SK-N-SH (cell line): Measurements from ENCODE around the gene LAGE3. TPM values are rescaled to one million over a fixed set of nuclear protein-coding genes. Genes with fewer than 3 reads are reported as not detected.

Experiments used
- CTCF ChIA-PET: fragments of 300-600, 350-600 bp; formaldehyde crosslinking; extraction: SDS; loops from one replicate; lab custom pipeline; 2021; lab: Yijun Ruan, JAX
- POLR2A ChIA-PET: fragments of 350-600 bp; sonication (Branson Sonifier 250); formaldehyde crosslinking; extraction: SDS; loops from one replicate; lab custom pipeline; 2020; ENCODE audit warnings: antibody characterized with exemption, inconsistent platforms; lab: Yijun Ruan, JAX
- DNase-seq: peaks from one replicate; pipeline ENCODE4 v3.0.0; 2012
- H2AFZ ChIP-seq: fragments of 200-600 bp; sonication (generic); 2 replicates; pipeline ENCODE4 v1.8.1; 2016; ENCODE audit warnings: antibody characterized with exemption, mild to moderate bottlenecking, low read depth
- H3F3A ChIP-seq: fragments of 200-600 bp; sonication (generic); replicated peaks from 2 replicates; pipeline ENCODE3; 2016; ENCODE audit warnings: antibody characterized with exemption, mild to moderate bottlenecking; ENCODE audit not compliant: insufficient read depth
- H3K27ac ChIP-seq, 2 experiments: fragments of 200-500 bp in 1 of 2; fragments of 200-600 bp in 1 of 2; sonication (Bioruptor generic) in 1 of 2; sonication (generic), shearing (Covaris generic) in 1 of 2; 2 replicates each; pipeline versions ENCODE4 v1.5.1 to v1.6.1; 2014 to 2016; ENCODE audit warnings: low read depth in 2 of 2, inconsistent platforms in 1 of 2, low read length in 1 of 2, mild to moderate bottlenecking in 1 of 2, mixed read lengths in 1 of 2
- H3K27me3 ChIP-seq: fragments of 200-600 bp; sonication (generic), shearing (Covaris generic); 2 replicates; pipeline ENCODE4 v1.6.1; 2016; ENCODE audit warnings: mixed run types; ENCODE audit not compliant: insufficient read depth
- H3K36me3 ChIP-seq, 2 experiments: fragments of 200-500 bp in 1 of 2; fragments of 200-600 bp in 1 of 2; sonication (Bioruptor generic) in 1 of 2; sonication (generic) in 1 of 2; replicated peaks in 1 of 2; 2 replicates each; pipeline versions ENCODE3 to v1.5.1; 2014 to 2016; ENCODE audit warnings: low read length in 1 of 2, mild to moderate bottlenecking in 1 of 2; ENCODE audit not compliant: insufficient read depth in 2 of 2, control insufficient read depth in 1 of 2
- H3K4me1 ChIP-seq, 2 experiments: fragments of 200-500 bp in 1 of 2; fragments of 200-600 bp in 1 of 2; sonication (Bioruptor generic) in 1 of 2; sonication (generic), shearing (Covaris generic) in 1 of 2; 2 replicates each; pipeline versions ENCODE4 v1.5.1 to v1.6.1; 2014 to 2016; ENCODE audit warnings: low read depth in 1 of 2, low read length in 1 of 2, mixed run types in 1 of 2; ENCODE audit not compliant: insufficient read depth in 2 of 2, control insufficient read depth in 1 of 2
- H3K4me2 ChIP-seq: fragments of 200-600 bp; sonication (generic), shearing (Covaris generic); 2 replicates; pipeline ENCODE4 v1.6.1; 2017; ENCODE audit warnings: mixed run types
- H3K4me3 ChIP-seq, 2 experiments: fragments of 200-500 bp in 1 of 2; fragments of 200-600 bp in 1 of 2; sonication (Bioruptor generic) in 1 of 2; sonication (generic), shearing (Covaris generic) in 1 of 2; 2 replicates each; pipeline versions ENCODE4 v1.5.1 to v1.8.1; 2014 to 2016; ENCODE audit warnings: low read depth in 2 of 2, inconsistent platforms in 1 of 2, low read length in 1 of 2, mild to moderate bottlenecking in 1 of 2, mixed read lengths in 1 of 2, moderate library complexity in 1 of 2
- H3K79me2 ChIP-seq: fragments of 200-600 bp; sonication (generic); 2 replicates; pipeline ENCODE4 v1.8.1; 2017; ENCODE audit warnings: mild to moderate bottlenecking; ENCODE audit not compliant: insufficient read depth
- H3K9ac ChIP-seq: fragments of 200-600 bp; sonication (generic); 2 replicates; pipeline ENCODE4 v1.6.1; 2017; ENCODE audit warnings: mixed run types
- H3K9me2 ChIP-seq: fragments of 200-600 bp; sonication (generic); 2 replicates; pipeline ENCODE4 v1.6.1; 2017; ENCODE audit warnings: mixed run types
- H3K9me3 ChIP-seq: fragments of 200-600 bp; sonication (generic); 2 replicates; pipeline ENCODE4 v1.6.1; 2017; ENCODE audit warnings: mixed run types, mild to moderate bottlenecking, moderate library complexity
- H4K20me1 ChIP-seq: fragments of 200-600 bp; sonication (generic); 2 replicates; pipeline ENCODE4 v1.6.1; 2017; ENCODE audit warnings: mild to moderate bottlenecking, mixed run types; ENCODE audit not compliant: insufficient read depth
- ELF1 ChIP-seq: IDR thresholded peaks from 2 replicates; pipeline ENCODE4 v1.4.0; 2012
- EP300 ChIP-seq, 2 experiments: IDR thresholded peaks; 2 replicates each; pipeline versions ENCODE4 v1.4.0 to v1.6.1; 2012; ENCODE audit warnings: borderline replicate concordance in 1 of 2, low read depth in 1 of 2, low read length in 1 of 2
- EZH2phosphoT487 ChIP-seq: fragments of 200-600 bp; sonication (generic); IDR thresholded peaks from 2 replicates; pipeline ENCODE4 v1.6.1; 2017; ENCODE audit warnings: low read depth, mixed run types, mild to moderate bottlenecking, antibody characterized with exemption, moderate library complexity, borderline replicate concordance
- FOSL2 ChIP-seq: IDR thresholded peaks from 2 replicates; pipeline ENCODE4 v1.4.0; 2012; ENCODE audit warnings: low read depth, mild to moderate bottlenecking, moderate library complexity, borderline replicate concordance
- FOXM1 ChIP-seq: IDR thresholded peaks from 2 replicates; pipeline ENCODE4 v1.4.0; 2012; ENCODE audit warnings: low read depth, mild to moderate bottlenecking
- GATA2 ChIP-seq: sonication (generic); formaldehyde crosslinking; IDR thresholded peaks from 2 replicates; pipeline ENCODE4 v1.5.0; 2020; ENCODE audit warnings: mild to moderate bottlenecking, missing genetic modification reagents
- JUND ChIP-seq: IDR thresholded peaks from 2 replicates; pipeline ENCODE4 v1.4.0; 2012
- MEF2A ChIP-seq: IDR thresholded peaks from 2 replicates; pipeline ENCODE4 v1.4.0; 2012; ENCODE audit warnings: low read depth, borderline replicate concordance
- NFIC ChIP-seq: IDR thresholded peaks from 2 replicates; pipeline ENCODE4 v1.4.0; 2012; ENCODE audit warnings: borderline replicate concordance
- NRF1 ChIP-seq: IDR thresholded peaks from 2 replicates; pipeline ENCODE4 v1.6.1; 2012; ENCODE audit warnings: low read depth, mild to moderate bottlenecking, low read length
- RCOR1 ChIP-seq: fragments of 150-350 bp; IDR thresholded peaks from 2 replicates; pipeline ENCODE4 v1.6.1; 2017; ENCODE audit warnings: antibody characterized with exemption, low read length
- RFX5 ChIP-seq: IDR thresholded peaks from 2 replicates; pipeline ENCODE4 v1.6.1; 2012; ENCODE audit warnings: mild to moderate bottlenecking, improper control_type of control experiment, low read length
- RXRA ChIP-seq: IDR thresholded peaks from 2 replicates; pipeline ENCODE4 v1.4.0; 2012; ENCODE audit warnings: low read depth, mild to moderate bottlenecking, borderline replicate concordance
- SIN3A ChIP-seq: IDR thresholded peaks from 2 replicates; pipeline ENCODE4 v1.6.1; 2012; ENCODE audit warnings: low read depth, mild to moderate bottlenecking, low read length, moderate library complexity, borderline replicate concordance
- SMC3 ChIP-seq: IDR thresholded peaks from 2 replicates; pipeline ENCODE4 v1.6.1; 2012; ENCODE audit warnings: low read depth, low read length, improper control_type of control experiment
- TAF1 ChIP-seq: IDR thresholded peaks from 2 replicates; pipeline ENCODE4 v1.6.1; 2012; ENCODE audit warnings: low read depth, mild to moderate bottlenecking, low read length, moderate library complexity, borderline replicate concordance
- WGBS: methylation state at CpG from one replicate; pipeline ENCODE4 v1.1.6; 2017; ENCODE audit warnings: low lambda C conversion rate; 5-methylcytosine and 5-hydroxymethylcytosine counted together
- polyA plus RNA-seq, 3 experiments: library from polyadenylated mRNA; depleted of rRNA; stranded (reverse); fragments of >200 nt; gene quantifications; 2 replicates each; pipeline ENCODE4 v1.2.3, GENCODE V29; 2012
- TF ChIP-seq, protein P1 (sequence below): IDR thresholded peaks from 2 replicates; pipeline ENCODE4 v1.4.0; 2012; ENCODE audit warnings: low read depth
- TF ChIP-seq, protein P2 (sequence below): IDR thresholded peaks from 2 replicates; pipeline ENCODE4 v1.4.0; 2012; ENCODE audit warnings: low read depth, borderline replicate concordance

LAGE3 gene
- polyA plus RNA-seq, 1 of the 3 experiments (the other 2 are of a cell fraction) = 37.2 TPM

DNA sequence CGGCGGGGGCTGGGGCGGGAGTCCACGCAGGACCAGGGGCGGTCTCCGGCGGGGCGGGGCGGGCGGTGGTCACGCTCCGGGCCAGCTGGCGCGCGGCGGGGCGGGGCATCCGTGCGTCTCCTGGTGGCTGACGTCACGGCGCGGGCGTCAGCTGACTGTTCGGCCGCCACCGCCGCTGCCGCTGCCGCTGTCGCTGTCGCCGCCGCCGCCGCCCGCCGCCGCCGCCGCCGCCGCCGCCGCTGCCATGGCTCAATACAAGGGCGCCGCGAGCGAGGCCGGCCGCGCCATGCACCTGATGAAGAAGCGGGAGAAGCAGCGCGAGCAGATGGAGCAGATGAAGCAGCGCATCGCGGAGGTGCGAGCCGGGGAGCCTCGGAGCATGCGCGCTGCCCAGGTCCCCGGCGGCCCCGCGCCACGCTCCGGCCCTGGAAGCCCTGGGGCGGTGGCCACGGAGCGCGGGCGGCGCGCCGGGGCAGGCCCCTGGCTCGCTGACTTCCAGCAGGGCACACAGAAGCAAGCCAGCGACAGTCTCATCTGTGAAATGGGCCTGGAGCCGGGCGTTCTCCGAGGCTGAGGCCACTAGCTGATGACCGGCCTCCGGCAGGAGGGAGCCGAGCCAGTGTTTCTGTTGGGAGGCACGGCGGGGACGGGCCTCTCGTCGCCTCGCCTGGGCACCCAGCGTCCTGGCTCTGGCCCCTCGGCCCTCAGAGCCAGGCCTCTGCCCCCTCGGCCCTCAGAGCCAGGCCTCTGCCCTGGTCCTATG lies 34.9 kb downstream of the LAGE3 start, which contains the start of gene FAM50A (continued):
- no peak for TF ChIP-seq NFIC
- no peak for TF ChIP-seq SIN3A

DNA sequence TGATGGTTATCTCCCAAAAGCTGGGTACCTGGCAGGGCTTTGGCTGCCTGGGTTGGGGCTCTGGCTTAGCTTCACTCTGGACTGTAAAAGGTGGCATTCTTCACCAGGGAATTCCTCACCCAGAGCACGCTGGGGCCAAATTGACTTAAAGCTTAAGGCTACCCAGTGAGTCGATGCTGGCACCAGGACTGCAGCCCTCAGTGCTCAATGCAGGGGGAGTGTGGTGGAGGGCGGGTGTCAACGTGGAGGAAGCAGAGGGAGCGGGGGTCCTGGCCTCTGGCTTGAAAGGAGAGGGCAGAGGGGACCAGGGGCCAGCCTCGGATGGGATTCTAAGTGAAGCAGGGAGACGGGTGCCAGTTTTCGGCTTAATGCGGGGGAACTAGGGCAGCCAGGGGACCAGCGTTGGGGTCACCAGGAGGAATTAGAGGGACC lies 35.6 kb downstream of the LAGE3 start:
- Histone ChIP-seq H3K79me2 (peaks cover 45% of the 10 kb centered on the region), H3K4me1 (peaks cover 0 to 21% of the 10 kb centered on the region in 2 experiments; a peak in 1 of 4 replicates), H3K27ac (peak overlapping the region; percentile 58 to 60), H3K9me3 (no peaks in the 10 kb centered on the region), H4K20me1 (peaks cover 28% of the 10 kb centered on the region; the same call in 1 of the 2 replicates), H3K4me3 (peak overlapping the region in 1 of 2 experiments; percentile 59; a peak in 2 of 4 replicates), H3F3A (peaks cover 4% of the 10 kb centered on the region), H3K36me3 (peaks cover 0 to 20% of the 10 kb centered on the region in 2 experiments), H2AFZ (no peak overlapping the region), H3K27me3 (peaks cover 10% of the 10 kb centered on the region), H3K9me2 (no peaks in the 10 kb centered on the region), H3K4me2 (peak overlapping the region; percentile 73; the same call in 1 of the 2 replicates), H3K9ac (0 out of 2 replicates have a peak overlapping the region, but pooled peaks have one; percentile 31)
- no peak for TF ChIP-seq RFX5
- TF ChIP-seq, protein P1, sequence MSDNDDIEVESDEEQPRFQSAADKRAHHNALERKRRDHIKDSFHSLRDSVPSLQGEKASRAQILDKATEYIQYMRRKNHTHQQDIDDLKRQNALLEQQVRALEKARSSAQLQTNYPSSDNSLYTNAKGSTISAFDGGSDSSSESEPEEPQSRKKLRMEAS = no peak
- TF ChIP-seq, protein P2, sequence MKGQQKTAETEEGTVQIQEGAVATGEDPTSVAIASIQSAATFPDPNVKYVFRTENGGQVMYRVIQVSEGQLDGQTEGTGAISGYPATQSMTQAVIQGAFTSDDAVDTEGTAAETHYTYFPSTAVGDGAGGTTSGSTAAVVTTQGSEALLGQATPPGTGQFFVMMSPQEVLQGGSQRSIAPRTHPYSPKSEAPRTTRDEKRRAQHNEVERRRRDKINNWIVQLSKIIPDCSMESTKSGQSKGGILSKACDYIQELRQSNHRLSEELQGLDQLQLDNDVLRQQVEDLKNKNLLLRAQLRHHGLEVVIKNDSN = no peak
- no peak for TF ChIP-seq GATA2 (CRISPR knock-in tag)
- TF ChIP-seq FOSL2 = no peak
- no peak for TF ChIP-seq RXRA
- TF ChIP-seq FOXM1 = no peak
- TF ChIP-seq TAF1 = no peak
- no peak for TF ChIP-seq EP300 (IDR thresholded peaks at IDR 0.05; ENCODE audit: borderline replicate concordance in 1 of 2, low read depth in 1 of 2, low read length in 1 of 2)
- TF ChIP-seq JUND = no peak
- no peak for TF ChIP-seq RCOR1
- no peak for TF ChIP-seq NFIC
- TF ChIP-seq EZH2phosphoT487 = no peak
- no peak for TF ChIP-seq ELF1
- no peak for TF ChIP-seq MEF2A
- no peak for TF ChIP-seq SIN3A
- no peak for TF ChIP-seq NRF1
- no peak for TF ChIP-seq SMC3
- ChIA-PET CTCF (no interaction called here), POLR2A (interaction anchor here (1.1 to 1.5 kb wide), 5 partner anchors 13 to 84 kb away, joined by 3 to 6 read pairs (median 4); partner anchors contain the start of genes ATP6AP1 and RPL10)
- WGBS = 20% methylated on average over 9 of the region's 10 CpGs
- peak; percentile 62 for DNase-seq
